ENCODE measurements around the gene MBNL2.

DNA sequence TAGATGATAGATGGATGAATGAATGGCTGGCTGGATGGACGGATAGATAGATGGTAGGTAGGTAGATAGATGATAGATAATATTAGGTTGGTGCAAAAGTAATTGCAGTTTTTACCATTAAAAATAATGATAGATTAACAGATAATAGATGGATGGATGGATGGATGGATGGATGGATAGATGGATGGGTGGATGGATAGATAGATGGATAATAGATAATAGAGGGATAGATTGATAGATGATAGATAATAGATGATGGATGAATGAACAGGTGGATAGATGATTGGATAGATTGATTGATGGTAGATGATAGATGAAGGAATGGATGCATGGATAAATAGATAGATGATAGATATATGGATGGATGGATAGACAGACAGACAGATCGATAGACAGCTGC, 124.0 kb downstream of the MBNL2 start:
- TF ChIP-seq, protein P1, sequence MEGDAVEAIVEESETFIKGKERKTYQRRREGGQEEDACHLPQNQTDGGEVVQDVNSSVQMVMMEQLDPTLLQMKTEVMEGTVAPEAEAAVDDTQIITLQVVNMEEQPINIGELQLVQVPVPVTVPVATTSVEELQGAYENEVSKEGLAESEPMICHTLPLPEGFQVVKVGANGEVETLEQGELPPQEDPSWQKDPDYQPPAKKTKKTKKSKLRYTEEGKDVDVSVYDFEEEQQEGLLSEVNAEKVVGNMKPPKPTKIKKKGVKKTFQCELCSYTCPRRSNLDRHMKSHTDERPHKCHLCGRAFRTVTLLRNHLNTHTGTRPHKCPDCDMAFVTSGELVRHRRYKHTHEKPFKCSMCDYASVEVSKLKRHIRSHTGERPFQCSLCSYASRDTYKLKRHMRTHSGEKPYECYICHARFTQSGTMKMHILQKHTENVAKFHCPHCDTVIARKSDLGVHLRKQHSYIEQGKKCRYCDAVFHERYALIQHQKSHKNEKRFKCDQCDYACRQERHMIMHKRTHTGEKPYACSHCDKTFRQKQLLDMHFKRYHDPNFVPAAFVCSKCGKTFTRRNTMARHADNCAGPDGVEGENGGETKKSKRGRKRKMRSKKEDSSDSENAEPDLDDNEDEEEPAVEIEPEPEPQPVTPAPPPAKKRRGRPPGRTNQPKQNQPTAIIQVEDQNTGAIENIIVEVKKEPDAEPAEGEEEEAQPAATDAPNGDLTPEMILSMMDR (IDR thresholded peaks at IDR 0.05; ENCODE audit: low read depth, low read length, poor library complexity, severe bottlenecking) = no peak
- no peak for TF ChIP-seq EZH2phosphoT487 (IDR thresholded peaks at IDR 0.05; ENCODE audit: borderline replicate concordance, low read length)

All from DOHH2 (cell line).